VCaP (cell line): Measurements from ENCODE around the gene SLC16A3.

Experiments used
- H3K27ac ChIP-seq: fragments of 450-650 bp; 2 replicates; pipeline ENCODE4 v1.5.1; 2017
- TF ChIP-seq, protein P1 (sequence below): fragments of 450-650 bp; conservative IDR thresholded peaks from 2 replicates; pipeline ENCODE4 v1.5.1; 2017; ENCODE audit warnings: mild to moderate bottlenecking, moderate library complexity

The SLC16A3 gene

DNA sequence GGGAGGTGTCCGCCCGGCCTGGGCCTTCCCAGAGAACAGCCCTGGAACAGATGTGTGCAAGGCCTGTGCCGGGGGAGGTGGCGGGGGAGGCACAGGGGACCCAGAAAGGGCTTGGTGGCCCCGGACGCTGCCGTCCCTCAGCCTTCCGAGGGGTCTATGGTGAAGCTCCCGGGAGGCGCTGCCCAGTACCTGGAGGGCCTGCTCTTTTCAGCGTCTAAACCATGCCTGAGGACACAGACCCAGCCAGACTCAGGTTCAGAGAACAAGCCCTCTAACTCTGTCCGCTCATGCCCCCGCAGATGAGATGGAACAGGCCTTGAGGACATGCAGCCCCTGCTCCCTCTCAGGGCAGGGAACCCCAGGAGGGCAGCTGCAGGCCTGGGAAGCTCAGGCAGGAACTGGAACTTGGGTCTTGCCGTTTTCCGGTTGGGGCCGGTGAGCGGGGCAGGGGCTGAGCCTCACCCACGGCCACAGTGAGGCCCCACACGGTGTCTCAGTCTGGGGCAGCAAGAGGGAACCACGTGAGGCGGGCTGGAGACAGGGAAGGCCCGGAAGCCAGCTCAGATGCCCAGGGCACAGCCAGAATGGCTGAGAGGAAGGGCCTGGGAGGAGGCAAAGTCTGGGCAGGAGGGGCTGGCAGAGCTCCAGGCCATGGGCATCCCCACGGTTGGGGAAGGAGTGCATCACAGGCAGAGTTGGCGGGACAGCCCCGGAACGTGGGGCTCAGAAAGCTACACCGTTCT lies 12.5 kb downstream of the SLC16A3 start:
- H3K27ac ChIP-seq: peak overlapping the region; percentile 60
- TF ChIP-seq, protein P1, sequence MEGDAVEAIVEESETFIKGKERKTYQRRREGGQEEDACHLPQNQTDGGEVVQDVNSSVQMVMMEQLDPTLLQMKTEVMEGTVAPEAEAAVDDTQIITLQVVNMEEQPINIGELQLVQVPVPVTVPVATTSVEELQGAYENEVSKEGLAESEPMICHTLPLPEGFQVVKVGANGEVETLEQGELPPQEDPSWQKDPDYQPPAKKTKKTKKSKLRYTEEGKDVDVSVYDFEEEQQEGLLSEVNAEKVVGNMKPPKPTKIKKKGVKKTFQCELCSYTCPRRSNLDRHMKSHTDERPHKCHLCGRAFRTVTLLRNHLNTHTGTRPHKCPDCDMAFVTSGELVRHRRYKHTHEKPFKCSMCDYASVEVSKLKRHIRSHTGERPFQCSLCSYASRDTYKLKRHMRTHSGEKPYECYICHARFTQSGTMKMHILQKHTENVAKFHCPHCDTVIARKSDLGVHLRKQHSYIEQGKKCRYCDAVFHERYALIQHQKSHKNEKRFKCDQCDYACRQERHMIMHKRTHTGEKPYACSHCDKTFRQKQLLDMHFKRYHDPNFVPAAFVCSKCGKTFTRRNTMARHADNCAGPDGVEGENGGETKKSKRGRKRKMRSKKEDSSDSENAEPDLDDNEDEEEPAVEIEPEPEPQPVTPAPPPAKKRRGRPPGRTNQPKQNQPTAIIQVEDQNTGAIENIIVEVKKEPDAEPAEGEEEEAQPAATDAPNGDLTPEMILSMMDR: no peak

DNA sequence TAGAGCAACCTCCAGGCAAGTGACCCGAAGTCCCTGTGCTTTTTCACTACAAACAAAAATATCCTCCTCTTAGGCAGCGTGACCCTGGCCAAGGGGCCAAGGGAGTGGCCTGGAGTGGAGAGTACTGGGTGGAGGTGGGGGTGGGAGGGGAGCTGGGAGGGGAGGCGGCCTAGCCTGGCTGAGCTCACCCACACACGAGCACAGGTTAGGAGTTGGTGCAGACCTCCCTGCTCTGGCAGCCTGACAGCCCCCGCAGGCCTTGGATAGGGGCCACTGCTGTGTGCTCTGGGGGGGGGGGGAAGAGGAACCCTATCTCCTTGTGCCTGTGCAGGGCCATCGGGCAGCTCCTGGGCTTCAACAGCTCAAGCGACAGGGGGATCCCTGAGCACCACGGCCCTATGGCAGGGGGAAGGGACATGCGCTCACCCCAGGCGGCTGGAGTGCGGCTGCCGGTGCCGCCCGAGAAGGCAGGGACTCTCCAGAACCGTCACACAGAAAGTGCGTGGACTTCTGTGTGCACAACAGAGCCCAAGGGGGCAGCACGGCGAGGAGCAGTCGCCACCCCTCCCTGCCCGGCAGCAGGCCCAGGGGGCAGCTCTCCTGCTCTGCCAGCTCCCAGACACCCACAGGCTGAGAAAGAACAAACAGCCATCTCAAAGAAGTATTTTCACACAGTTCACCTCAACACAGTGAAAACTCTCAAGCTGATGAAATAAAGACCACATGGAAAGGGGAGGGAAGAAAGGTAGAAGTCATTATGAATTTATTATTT lies 13.3 kb downstream of the SLC16A3 start:
- H3K27ac ChIP-seq: peak overlapping the region; percentile 60
- TF ChIP-seq, protein P1: no peak

DNA sequence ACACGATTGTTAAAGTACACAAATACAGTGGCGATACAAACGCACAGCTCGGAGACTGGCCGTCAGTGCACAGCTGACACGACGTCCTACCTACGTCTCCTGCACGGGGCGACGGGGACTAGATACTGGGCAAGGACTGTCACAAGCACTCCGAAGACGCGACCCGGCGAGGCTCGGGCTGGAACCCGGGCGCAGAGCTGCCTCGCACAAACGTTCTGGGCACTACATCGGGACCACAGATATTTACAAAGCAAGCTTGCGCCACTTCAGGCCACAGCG lies 13.8 kb downstream of the SLC16A3 start:
- TF ChIP-seq, protein P1: no peak
- peak overlapping the region; percentile 60 for H3K27ac ChIP-seq

DNA sequence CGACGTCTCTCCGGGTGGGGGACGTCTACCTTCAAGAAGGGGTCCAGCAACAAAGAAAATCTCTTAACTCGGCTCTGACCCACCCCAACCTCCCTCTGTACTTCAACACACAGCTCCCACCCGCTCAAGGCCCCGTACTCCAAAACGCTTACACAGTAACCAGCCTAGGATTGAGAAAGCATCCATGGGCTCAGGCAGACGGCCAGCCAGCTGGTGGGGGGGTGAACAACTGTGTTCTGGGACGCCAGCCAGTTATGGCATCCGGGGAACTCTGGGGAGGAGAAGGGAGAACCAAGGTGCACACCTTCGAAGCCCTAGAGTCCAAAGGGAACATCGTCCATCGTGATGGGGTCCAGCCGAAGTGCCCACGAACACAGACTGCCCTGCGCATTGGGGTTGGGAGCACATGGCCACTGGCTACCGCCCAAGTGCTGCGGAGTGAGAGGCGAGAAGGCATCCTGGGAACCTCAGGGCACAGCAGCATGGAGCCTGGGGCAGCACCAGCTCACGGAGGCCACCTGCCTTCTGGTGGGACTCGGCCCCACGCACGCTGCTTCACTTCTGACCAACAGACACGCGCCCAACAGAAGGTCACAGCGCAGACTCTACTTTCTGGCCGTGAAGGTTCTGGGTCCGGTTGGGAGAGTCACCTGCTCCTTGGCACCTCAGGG lies 14.3 kb downstream of the SLC16A3 start:
- TF ChIP-seq, protein P1: no peak
- peak overlapping the region; percentile 60 for H3K27ac ChIP-seq

DNA sequence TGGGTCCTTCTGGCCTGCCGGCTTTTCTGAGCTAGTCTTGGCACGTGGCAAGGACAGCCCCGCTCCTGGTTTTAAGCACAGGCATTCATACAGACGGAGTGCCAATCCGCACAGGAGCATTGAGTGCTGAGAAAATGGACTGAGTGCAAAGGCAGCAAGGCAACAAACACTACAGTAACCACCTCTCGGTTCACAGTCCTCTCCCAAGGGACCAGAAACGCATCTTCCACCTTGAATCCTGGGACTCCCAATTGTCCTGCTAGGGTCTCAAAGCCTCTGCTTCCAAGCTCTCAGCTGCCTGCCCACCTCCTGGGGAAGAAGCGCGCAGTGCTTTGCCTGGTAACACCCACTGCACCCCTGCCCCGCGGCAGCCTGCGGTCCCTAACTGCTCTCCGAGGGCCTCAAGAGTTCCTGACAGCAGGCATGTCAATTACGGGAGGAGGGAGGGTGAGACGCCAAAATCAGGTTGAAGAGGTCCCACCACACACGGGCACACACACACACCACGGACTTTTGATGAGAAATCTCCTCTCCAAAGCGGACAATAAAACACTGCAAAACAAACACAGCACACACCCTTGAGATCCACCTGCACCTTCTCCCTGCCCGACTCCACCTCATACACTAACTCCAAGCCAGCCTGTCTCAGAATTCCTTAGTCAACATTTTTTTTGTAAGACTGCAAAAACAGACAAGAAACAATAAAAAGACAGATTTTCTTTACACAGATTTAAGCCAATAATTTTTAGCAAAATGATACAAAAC lies 15.0 kb downstream of the SLC16A3 start:
- H3K27ac ChIP-seq: peak overlapping the region; percentile 60
- TF ChIP-seq, protein P1: no peak

DNA sequence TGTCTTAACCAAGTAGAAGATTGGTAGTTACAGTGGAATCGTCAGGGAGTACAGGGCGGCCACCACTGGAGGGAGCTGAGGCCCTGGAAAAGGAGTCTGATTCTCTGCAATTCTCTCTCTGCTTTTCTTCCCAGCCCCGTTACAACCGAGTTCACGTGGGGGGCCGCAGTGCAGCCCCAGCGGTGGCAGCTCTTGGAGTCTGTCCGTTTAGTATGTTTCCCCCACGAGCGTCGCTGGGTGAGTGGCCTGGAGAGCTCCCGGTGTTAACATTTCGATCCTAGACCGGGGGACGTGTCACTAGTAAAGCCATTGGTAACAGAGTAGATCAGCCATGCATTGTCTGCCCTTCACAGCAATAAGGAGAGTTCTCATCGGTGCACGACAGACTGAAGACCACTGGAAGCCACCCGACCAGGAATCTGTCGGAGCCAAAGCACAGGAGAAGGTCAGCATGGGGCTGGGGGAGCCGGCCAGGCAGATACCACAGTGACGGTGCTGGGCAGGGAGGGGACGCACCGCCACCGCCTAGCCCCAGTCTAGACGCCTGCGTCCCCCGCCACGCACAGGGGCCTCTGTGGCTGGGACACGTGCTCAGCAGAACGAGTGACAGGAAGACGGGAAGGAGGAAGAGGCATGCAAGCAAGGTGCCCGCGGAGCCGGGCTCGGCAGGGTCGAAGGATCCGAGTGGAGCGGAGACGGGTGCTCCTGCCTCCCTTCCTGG lies 15.7 kb downstream of the SLC16A3 start:
- TF ChIP-seq, protein P1: peak; percentile 82
- H3K27ac ChIP-seq: peak overlapping the region; percentile 60
